ENCODE results near the gene TOGARAM1.

TOGARAM1 gene

GRCh38 chr14:45094275-45094674, 132.3 kb downstream of the TOGARAM1 start:
- DNase-seq = no peak

GRCh38 chr14:45095143-45095542, 133.2 kb downstream of the TOGARAM1 start:
- DNase-seq = no peak

- DNase-seq = no peak
Measured at GRCh38 chr14:45096218-45096617, 134.2 kb downstream of the TOGARAM1 start.

GRCh38 chr14:45103806-45104205, 141.8 kb downstream of the TOGARAM1 start:
- DNase-seq = no peak

GRCh38 chr14:45104561-45104960, 142.6 kb downstream of the TOGARAM1 start:
- no peak for DNase-seq

- DNase-seq = no peak
Measured at GRCh38 chr14:45112896-45113781, 151.1 kb downstream of the TOGARAM1 start.

GRCh38 chr14:45114327-45114726, 152.3 kb downstream of the TOGARAM1 start:
- no peak for DNase-seq

GRCh38 chr14:45118594-45118993, 156.6 kb downstream of the TOGARAM1 start:
- no peak for DNase-seq

GRCh38 chr14:45120096-45120495, 158.1 kb downstream of the TOGARAM1 start:
- DNase-seq = no peak

- no peak for DNase-seq
Measured at GRCh38 chr14:45123271-45123670, 161.3 kb downstream of the TOGARAM1 start.
